Measurements from ENCODE around the gene PDE4D. TPM values are rescaled to one million over a fixed set of nuclear protein-coding genes. Genes with fewer than 3 reads are reported as not detected.

PDE4D gene
- total and polyA plus RNA-seq, 11 donors = 5.2 to 68.3 (median 42.1) TPM

GRCh38 chr5:59090323-59090722 lies 803.2 kb downstream of the PDE4D start:
- DNase-seq (no peak), ATAC-seq (no peak)
- Histone ChIP-seq H3K4me3 (no peak overlapping the region), H3K36me3 (no peaks in the 10 kb centered on the region), H3K4me1 (peaks cover 0 to 8% (median 0%) of the 10 kb centered on the region in 12 donors), H3K27me3 (no peaks in the 10 kb centered on the region), H3K27ac (no peak overlapping the region), H3K9me3 (no peaks in the 10 kb centered on the region)
- intact Hi-C loops (cut with DNase I) = no loop called here
- WGBS, 4 donors = 75 to 88% (median 83%) methylated on average over 6 of the region's 6 CpGs
- TF ChIP-seq CTCF (IDR thresholded peaks at IDR 0.05) = no peak
- no peak for TF ChIP-seq POLR2A (IDR thresholded peaks at IDR 0.05)

GRCh38 chr5:59089767-59090166 lies 803.8 kb downstream of the PDE4D start:
- Histone ChIP-seq H3K9me3 (no peaks in the 10 kb centered on the region), H3K27ac (no peak overlapping the region), H3K27me3 (no peaks in the 10 kb centered on the region), H3K4me3 (no peak overlapping the region), H3K4me1 (peaks cover 0 to 8% (median 0%) of the 10 kb centered on the region in 12 donors), H3K36me3 (no peaks in the 10 kb centered on the region)
- DNase-seq = no peak
- TF ChIP-seq POLR2A (IDR thresholded peaks at IDR 0.05) (no peak), CTCF (IDR thresholded peaks at IDR 0.05) (no peak)
- intact Hi-C loops (cut with DNase I) = loop anchor here in 1 of 10 donors (1.0 kb wide), 1 partner anchor 38 kb away; no protein-coding TSS in a partner anchor
- WGBS, 4 donors = 48 to 63% (median 53%) methylated on average over 3 of the region's 3 CpGs
- peak in 2 of 4 donors; percentile 36 to 73 for ATAC-seq

- TF ChIP-seq POLR2A (IDR thresholded peaks at IDR 0.05) = no peak
- TF ChIP-seq CTCF (IDR thresholded peaks at IDR 0.05) = no peak
- Histone ChIP-seq H3K36me3 (no peaks in the 10 kb centered on the region), H3K27ac (no peak overlapping the region), H3K4me3 (no peak overlapping the region), H3K4me1 (peaks cover 0 to 6% (median 0%) of the 10 kb centered on the region in 12 donors), H3K27me3 (no peaks in the 10 kb centered on the region), H3K9me3 (no peaks in the 10 kb centered on the region)
- DNase-seq (no peak), ATAC-seq (peak in 3 of 4 donors; percentile 57 to 80 (median 61))
- intact Hi-C loops (cut with DNase I) = no loop called here
Measured at GRCh38 chr5:59088546-59088945, 805.0 kb downstream of the PDE4D start.

- H3K4me3 ChIP-seq = no peak overlapping the region
- no peak for TF ChIP-seq POLR2A (IDR thresholded peaks at IDR 0.05)
- TF ChIP-seq CTCF (IDR thresholded peaks at IDR 0.05) = no peak
- peaks cover 0 to 6% (median 0%) of the 10 kb centered on the region in 12 donors for H3K4me1 ChIP-seq
- intact Hi-C loops (cut with DNase I) = no loop called here
- WGBS, 4 donors = 73 to 91% (median 82%) methylated on average over 1 of the region's 1 CpG
- no peak for ATAC-seq
- no peaks in the 10 kb centered on the region for H3K9me3 ChIP-seq
- no peak for DNase-seq
- H3K27ac ChIP-seq = no peak overlapping the region
- H3K27me3 ChIP-seq = no peaks in the 10 kb centered on the region
- no peaks in the 10 kb centered on the region for H3K36me3 ChIP-seq
Measured at GRCh38 chr5:59086024-59086423, 807.5 kb downstream of the PDE4D start.

Data from heart left ventricle (tissue), 16 donors.